HEK293T (cell line): ENCODE data around the gene SSRP1.

ENCODE experiments used
- CTCF ChIA-PET: fragments of 350-600 bp; formaldehyde crosslinking; extraction: SDS; loops from one replicate; lab custom pipeline; 2021; ENCODE audit warnings: antibody characterized with exemption, inconsistent platforms; lab: Yijun Ruan, JAX
- POLR2A ChIA-PET: fragments of 350-600 bp; formaldehyde crosslinking; extraction: SDS; loops from one replicate; lab custom pipeline; 2020; ENCODE audit warnings: antibody characterized with exemption, inconsistent platforms; lab: Yijun Ruan, JAX
- DNase-seq: peaks from one replicate; pipeline ENCODE4 v3.0.0; 2012; ENCODE audit warnings: mixed read lengths; ENCODE audit errors: extremely low spot score
- ARNT ChIP-seq: fragments of 450-650 bp; IDR thresholded peaks from 2 replicates; pipeline ENCODE4 v1.6.1; 2017; ENCODE audit warnings: mild to moderate bottlenecking
- BHLHE40 ChIP-seq: fragments of 450-650 bp; IDR thresholded peaks from 2 replicates; pipeline ENCODE4 v1.6.1; 2016; ENCODE audit warnings: mild to moderate bottlenecking, moderate library complexity, borderline replicate concordance
- CTBP1 ChIP-seq: fragments of 450-650 bp; IDR thresholded peaks from 2 replicates; pipeline ENCODE4 v1.6.1; 2016; ENCODE audit warnings: borderline replicate concordance
- ELF4 ChIP-seq: fragments of 450-650 bp; IDR thresholded peaks from 2 replicates; pipeline ENCODE4 v1.6.1; 2017; ENCODE audit warnings: antibody characterized with exemption
- FOXA1 ChIP-seq: fragments of 450-650 bp; IDR thresholded peaks from 2 replicates; pipeline ENCODE4 v1.6.1; 2016; ENCODE audit warnings: mild to moderate bottlenecking
- FOXK2 ChIP-seq: fragments of 450-650 bp; IDR thresholded peaks from 2 replicates; pipeline ENCODE4 v1.6.1; 2016; ENCODE audit warnings: mild to moderate bottlenecking
- FOXM1 ChIP-seq: fragments of 450-650 bp; IDR thresholded peaks from 2 replicates; pipeline ENCODE4 v1.6.1; 2017; ENCODE audit warnings: mild to moderate bottlenecking, borderline replicate concordance
- HDGF ChIP-seq: fragments of 450-650 bp; IDR thresholded peaks from 2 replicates; pipeline ENCODE4 v1.6.1; 2017; ENCODE audit warnings: antibody characterized with exemption, borderline replicate concordance
- L3MBTL2 ChIP-seq: fragments of 450-650 bp; conservative IDR thresholded peaks from 2 replicates; pipeline ENCODE4 v1.6.1; 2016; ENCODE audit warnings: mild to moderate bottlenecking
- LEF1 ChIP-seq: fragments of 450-650 bp; IDR thresholded peaks from 2 replicates; pipeline ENCODE4 v1.6.1; 2017; ENCODE audit warnings: mild to moderate bottlenecking, borderline replicate concordance
- NFRKB ChIP-seq: fragments of 450-650 bp; IDR thresholded peaks from 2 replicates; pipeline ENCODE4 v1.6.1; 2016; ENCODE audit warnings: mild to moderate bottlenecking, moderate library complexity
- PKNOX1 ChIP-seq: fragments of 450-650 bp; IDR thresholded peaks from 2 replicates; pipeline ENCODE4 v1.6.1; 2016
- SP1 ChIP-seq: fragments of 450-650 bp; IDR thresholded peaks from 2 replicates; pipeline ENCODE4 v1.6.1; 2017
- SUZ12 ChIP-seq: fragments of 450-650 bp; IDR thresholded peaks from 2 replicates; pipeline ENCODE4 v1.6.1; 2016; ENCODE audit warnings: mild to moderate bottlenecking
- TARDBP ChIP-seq: fragments of 450-650 bp; IDR thresholded peaks from 2 replicates; pipeline ENCODE4 v1.6.1; 2016
- ZNF384 ChIP-seq: fragments of 450-650 bp; IDR thresholded peaks from 2 replicates; pipeline ENCODE4 v1.6.1; 2016

The SSRP1 gene

GRCh38 chr11:57376095-57377090 is 40.7 kb upstream of the SSRP1 start:
- TF ChIP-seq TARDBP (no peak), SUZ12 (no peak), NFRKB (no peak), BHLHE40 (no peak), CTBP1 (no peak), ZNF384 (no peak), PKNOX1 (no peak), FOXA1 (no peak), SP1 (no peak)
- no peak for DNase-seq
- POLR2A ChIA-PET: no interaction called here
- CTCF ChIA-PET: no interaction called here

- TF ChIP-seq L3MBTL2: no peak
- TF ChIP-seq ELF4: no peak
- TF ChIP-seq TARDBP: no peak
- no peak for TF ChIP-seq FOXM1
- TF ChIP-seq HDGF: no peak
- TF ChIP-seq FOXA1: no peak
- no peak for TF ChIP-seq FOXK2
- ChIA-PET POLR2A (no interaction called here), CTCF (no interaction called here)
- DNase-seq: no peak
Observed at GRCh38 chr11:57375490-57375889, 39.8 kb upstream of the SSRP1 start.

- ChIA-PET CTCF (no interaction called here), POLR2A (no interaction called here)
- TF ChIP-seq BHLHE40 (no peak), ZNF384 (no peak), HDGF (no peak), FOXM1 (no peak), TARDBP (no peak), FOXK2 (no peak), LEF1 (no peak)
Observed at GRCh38 chr11:57374966-57375365, 39.3 kb upstream of the SSRP1 start.

GRCh38 chr11:57373146-57373545 is 37.5 kb upstream of the SSRP1 start:
- no peak for DNase-seq
- ChIA-PET POLR2A (no interaction called here), CTCF (no interaction called here)
- no peak for TF ChIP-seq FOXK2
- TF ChIP-seq PKNOX1: no peak
- TF ChIP-seq SP1: no peak
- no peak for TF ChIP-seq BHLHE40
- TF ChIP-seq ZNF384: no peak

More at GRCh38 chr11:57374966-57375365, 39.3 kb upstream of the SSRP1 start:
- DNase-seq: no peak

GRCh38 chr11:57370941-57371340 is 35.2 kb upstream of the SSRP1 start:
- TF ChIP-seq FOXM1 (no peak), NFRKB (no peak), CTBP1 (no peak), FOXK2 (no peak), L3MBTL2 (no peak), LEF1 (no peak), ZNF384 (no peak), TARDBP (no peak), SP1 (no peak), ARNT (no peak), PKNOX1 (no peak)
- ChIA-PET POLR2A (no interaction called here), CTCF (interaction anchor here (0.6 kb wide), 1 partner anchor 617 kb away, joined by 4 read pairs; no protein-coding TSS in a partner anchor)
- no peak for DNase-seq

- TF ChIP-seq SP1 (no peak), ELF4 (no peak), CTBP1 (no peak), FOXM1 (no peak), PKNOX1 (no peak), BHLHE40 (no peak), ARNT (no peak), SUZ12 (no peak), NFRKB (no peak), LEF1 (no peak), FOXA1 (no peak), FOXK2 (no peak), L3MBTL2 (no peak), TARDBP (no peak), ZNF384 (no peak), HDGF (no peak)
- ChIA-PET POLR2A (no interaction called here), CTCF (no interaction called here)
- DNase-seq: no peak
Observed at GRCh38 chr11:57370251-57370650, 34.6 kb upstream of the SSRP1 start.
